Endodermal cell (in vitro differentiated cells): ENCODE results near the gene HS6ST2. TPM values are rescaled to one million over a fixed set of nuclear protein-coding genes. Genes with fewer than 3 reads are reported as not detected.

Experiments
- DNase-seq: peaks from one replicate; pipeline ENCODE4 v3.0.0-alpha.2; 2017
- H3K27ac ChIP-seq: 2 replicates; pipeline ENCODE4 v1.5.1; 2013; ENCODE audit warnings: mild to moderate bottlenecking, low read depth, low read length, moderate library complexity
- H3K27me3 ChIP-seq: 2 replicates; pipeline ENCODE4 v1.6.1; 2013; ENCODE audit warnings: mild to moderate bottlenecking, low read length, moderate library complexity; ENCODE audit not compliant: insufficient read depth, control insufficient read depth, poor library complexity, severe bottlenecking
- H3K36me3 ChIP-seq: 2 replicates; pipeline ENCODE4 v1.7.0; 2013; ENCODE audit warnings: mild to moderate bottlenecking, low read length, moderate library complexity; ENCODE audit not compliant: control insufficient read depth, insufficient read depth
- H3K4me1 ChIP-seq: one replicate; pipeline ENCODE4 v1.7.0; 2013; ENCODE audit warnings: low read length; ENCODE audit not compliant: control insufficient read depth, insufficient read depth
- H3K4me3 ChIP-seq: 2 replicates; pipeline ENCODE4 v1.5.1; 2013; ENCODE audit warnings: mild to moderate bottlenecking, low read length, moderate library complexity
- H3K9ac ChIP-seq: 2 replicates; pipeline ENCODE4 v1.6.1; 2013; ENCODE audit warnings: mild to moderate bottlenecking, low read length, moderate library complexity; ENCODE audit not compliant: poor library complexity, severe bottlenecking; ENCODE audit errors: extremely low read depth
- H3K9me3 ChIP-seq: 2 replicates; pipeline ENCODE4 v1.6.1; 2013; ENCODE audit warnings: mild to moderate bottlenecking, low read length, moderate library complexity; ENCODE audit not compliant: control insufficient read depth
- H3K27ac Mint-ChIP-seq: 2 replicates; pipeline ENCODE4 v1.8.0; 2020; ENCODE audit warnings: mixed read lengths
- H3K27me3 Mint-ChIP-seq: 2 replicates; pipeline ENCODE4 v1.8.0; 2021; ENCODE audit warnings: mild to moderate bottlenecking, mixed read lengths; ENCODE audit not compliant: insufficient read depth
- H3K36me3 Mint-ChIP-seq: 2 replicates; pipeline ENCODE4 v1.8.0; 2020; ENCODE audit warnings: low read depth, mixed read lengths
- H3K4me1 Mint-ChIP-seq: 2 replicates; pipeline ENCODE4 v1.8.0; 2020; ENCODE audit warnings: mixed read lengths
- H3K4me3 Mint-ChIP-seq: 2 replicates; pipeline ENCODE4 v1.8.0; 2020; ENCODE audit warnings: mild to moderate bottlenecking, moderate library complexity, mixed read lengths
- H3K9me3 Mint-ChIP-seq: 2 replicates; pipeline ENCODE4 v1.8.0; 2020; ENCODE audit warnings: mild to moderate bottlenecking, mixed read lengths
- WGBS, 2 experiments: methylation state at CpG; one replicate each; pipeline versions ENCODE4 v1.1.5 to v1.1.7; 2013; ENCODE audit warnings: missing lambda C conversion rate in 2 of 2, mixed read lengths in 1 of 2; ENCODE audit not compliant: insufficient coverage in 1 of 2, insufficient read length in 1 of 2; 5-methylcytosine and 5-hydroxymethylcytosine counted together
- total RNA-seq, 2 donors: library from RNA; stranded (reverse); fragmentation: NEBNext Ultra II Directional in 1 of 2; extraction: Animal tissue kit (Norgen Biotek cat#: 25700) in 1 of 2; gene quantifications; 2 replicates in 1 of 2; 3 replicates in 1 of 2; pipeline ENCODE4 v1.2.1, GENCODE V29; 2021
- TF ChIP-seq, protein P1 (sequence below): fragments of 200-600 bp; sonication (generic); conservative IDR thresholded peaks from 2 replicates; pipeline ENCODE4 v1.5.0; 2021; ENCODE audit warnings: antibody characterized with exemption, mild to moderate bottlenecking

The HS6ST2 gene
- total RNA-seq, 2 donors from 2014 or later: 4.1 to 19.4 TPM

- Mint-ChIP-seq H3K27me3 (peaks cover 2% of the 10 kb centered on the region), H3K4me3 (no peak overlapping the region), H3K4me1 (peaks cover 24% of the 10 kb centered on the region), H3K9me3 (peaks cover 11% of the 10 kb centered on the region), H3K27ac (no peak overlapping the region), H3K36me3 (peaks cover 9% of the 10 kb centered on the region)
- Histone ChIP-seq H3K27me3 (no peaks in the 10 kb centered on the region), H3K9me3 (no peaks in the 10 kb centered on the region), H3K9ac (no peak overlapping the region), H3K36me3 (no peaks in the 10 kb centered on the region), H3K4me3 (no peak overlapping the region), H3K27ac (no peak overlapping the region), H3K4me1 (no peaks in the 10 kb centered on the region)
- WGBS, 2 experiments: 89 to 90% methylated on average over 2 to 4 of the region's 4 CpGs
- TF ChIP-seq, protein P1, sequence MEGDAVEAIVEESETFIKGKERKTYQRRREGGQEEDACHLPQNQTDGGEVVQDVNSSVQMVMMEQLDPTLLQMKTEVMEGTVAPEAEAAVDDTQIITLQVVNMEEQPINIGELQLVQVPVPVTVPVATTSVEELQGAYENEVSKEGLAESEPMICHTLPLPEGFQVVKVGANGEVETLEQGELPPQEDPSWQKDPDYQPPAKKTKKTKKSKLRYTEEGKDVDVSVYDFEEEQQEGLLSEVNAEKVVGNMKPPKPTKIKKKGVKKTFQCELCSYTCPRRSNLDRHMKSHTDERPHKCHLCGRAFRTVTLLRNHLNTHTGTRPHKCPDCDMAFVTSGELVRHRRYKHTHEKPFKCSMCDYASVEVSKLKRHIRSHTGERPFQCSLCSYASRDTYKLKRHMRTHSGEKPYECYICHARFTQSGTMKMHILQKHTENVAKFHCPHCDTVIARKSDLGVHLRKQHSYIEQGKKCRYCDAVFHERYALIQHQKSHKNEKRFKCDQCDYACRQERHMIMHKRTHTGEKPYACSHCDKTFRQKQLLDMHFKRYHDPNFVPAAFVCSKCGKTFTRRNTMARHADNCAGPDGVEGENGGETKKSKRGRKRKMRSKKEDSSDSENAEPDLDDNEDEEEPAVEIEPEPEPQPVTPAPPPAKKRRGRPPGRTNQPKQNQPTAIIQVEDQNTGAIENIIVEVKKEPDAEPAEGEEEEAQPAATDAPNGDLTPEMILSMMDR: no peak
- no peak for DNase-seq
Observed at GRCh38 chrX:132802033-132802432, 156.4 kb downstream of the HS6ST2 start.

GRCh38 chrX:132795181-132795580 is 163.2 kb downstream of the HS6ST2 start:
- Histone ChIP-seq H3K4me1 (no peaks in the 10 kb centered on the region), H3K27ac (no peak overlapping the region), H3K9ac (peak overlapping the region; percentile 13), H3K27me3 (no peaks in the 10 kb centered on the region), H3K4me3 (no peak overlapping the region), H3K9me3 (no peaks in the 10 kb centered on the region), H3K36me3 (no peaks in the 10 kb centered on the region)
- DNase-seq: no peak
- H3K27me3 Mint-ChIP-seq: peaks cover 2% of the 10 kb centered on the region
- peaks cover 23% of the 10 kb centered on the region for H3K4me1 Mint-ChIP-seq
- TF ChIP-seq, protein P1: no peak
- no peaks in the 10 kb centered on the region for H3K36me3 Mint-ChIP-seq
- no peak overlapping the region for H3K4me3 Mint-ChIP-seq
- peak overlapping the region; percentile 84 for H3K27ac Mint-ChIP-seq
- WGBS, 2 experiments: 60 to 71% methylated on average over 1 to 3 of the region's 4 CpGs
- peaks cover 4% of the 10 kb centered on the region for H3K9me3 Mint-ChIP-seq

DNA sequence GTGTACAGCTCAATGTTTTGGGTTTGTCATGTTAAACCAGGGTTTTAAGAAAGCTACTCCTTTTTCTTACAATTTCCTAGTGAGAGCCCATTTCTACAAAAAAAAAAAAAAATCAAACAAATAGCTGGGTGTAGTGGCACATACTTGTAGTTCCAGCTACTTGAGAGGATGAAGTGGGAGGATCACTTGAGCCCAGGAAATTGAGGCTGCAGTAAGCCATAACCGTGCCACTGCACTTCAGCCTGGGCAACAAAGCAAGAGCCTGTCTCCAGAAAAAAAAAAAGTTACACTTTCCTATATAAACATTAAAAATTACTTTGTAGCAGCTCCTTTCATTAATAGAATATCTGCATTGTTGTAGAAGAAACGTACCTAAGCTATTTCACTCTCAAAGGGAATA is 166.7 kb downstream of the HS6ST2 start:
- Histone ChIP-seq H3K27ac (no peak overlapping the region), H3K36me3 (no peaks in the 10 kb centered on the region), H3K27me3 (no peaks in the 10 kb centered on the region), H3K4me3 (no peak overlapping the region), H3K9ac (no peak overlapping the region), H3K4me1 (no peaks in the 10 kb centered on the region), H3K9me3 (no peaks in the 10 kb centered on the region)
- TF ChIP-seq, protein P1: no peak
- 100% methylated on average over 1 of the region's 2 CpGs; no CpG with 5 or more reads in 1 of the 2 experiments for WGBS, 2 experiments
- Mint-ChIP-seq H3K36me3 (no peaks in the 10 kb centered on the region), H3K4me1 (peaks cover 9% of the 10 kb centered on the region), H3K27ac (no peak overlapping the region), H3K9me3 (no peaks in the 10 kb centered on the region), H3K27me3 (no peaks in the 10 kb centered on the region), H3K4me3 (no peak overlapping the region)
- no peak for DNase-seq
